ENCODE results near the gene AP1G1.
"Not testable (repeated sequence)": the region's sequence is repeated elsewhere in the genome, so short reads cannot be mapped to it uniquely, and the experiment has no call there.

The AP1G1 gene

GRCh38 chr16:71792176-71792575 is 16.5 kb downstream of the AP1G1 start:
- no peak for DNase-seq (ENCODE audit: low spot score in 2 of 2)
- in situ Hi-C loops (cut with MboI; ENCODE audit: low sequenced_read_pairs): no loop called here
- H3K4me1 ChIP-seq: peaks cover 6% of the 10 kb centered on the region

GRCh38 chr16:71790329-71790728 is 18.3 kb downstream of the AP1G1 start:
- H3K4me3 ChIP-seq; H3K9me3 ChIP-seq; in situ Hi-C loops (cut with MboI; ENCODE audit: low sequenced_read_pairs); H3K27me3 ChIP-seq (ENCODE audit: low read depth); DNase-seq (ENCODE audit: low spot score in 2 of 2); H3K4me1 ChIP-seq: not testable (repeated sequence)
- peaks cover 25% of the 10 kb centered on the region for H3K36me3 ChIP-seq (replicated peaks)

More at GRCh38 chr16:71792176-71792575, 16.5 kb downstream of the AP1G1 start:
- Histone ChIP-seq H3K36me3 (replicated peaks) (peaks cover 23% of the 10 kb centered on the region), H3K27me3 (ENCODE audit: low read depth) (no peaks in the 10 kb centered on the region), H3K9me3 (no peaks in the 10 kb centered on the region), H3K4me3 (no peak overlapping the region)

GRCh38 chr16:71789136-71789535 is 19.5 kb downstream of the AP1G1 start:
- in situ Hi-C loops (cut with MboI; ENCODE audit: low sequenced_read_pairs): no loop called here

GRCh38 chr16:71788578-71788977 is 20.1 kb downstream of the AP1G1 start:
- H3K36me3 ChIP-seq (replicated peaks): peaks cover 25% of the 10 kb centered on the region
- no peak for DNase-seq (ENCODE audit: low spot score in 2 of 2)
- peaks cover 3% of the 10 kb centered on the region; the same call in 1 of the 2 replicates for H3K4me1 ChIP-seq
- H3K9me3 ChIP-seq: no peaks in the 10 kb centered on the region
- no peaks in the 10 kb centered on the region for H3K27me3 ChIP-seq (ENCODE audit: low read depth)
- in situ Hi-C loops (cut with MboI; ENCODE audit: low sequenced_read_pairs): no loop called here
- H3K4me3 ChIP-seq: no peak overlapping the region

More at GRCh38 chr16:71789136-71789535, 19.5 kb downstream of the AP1G1 start:
- Histone ChIP-seq H3K9me3 (no peaks in the 10 kb centered on the region), H3K27me3 (ENCODE audit: low read depth) (no peaks in the 10 kb centered on the region), H3K4me3 (no peak overlapping the region), H3K36me3 (replicated peaks) (peaks cover 25% of the 10 kb centered on the region), H3K4me1 (no peaks in the 10 kb centered on the region; the same call in 1 of the 2 replicates)
- DNase-seq (ENCODE audit: low spot score in 2 of 2): no peak

- DNase-seq (ENCODE audit: low spot score in 2 of 2); H3K27me3 ChIP-seq (ENCODE audit: low read depth); in situ Hi-C loops (cut with MboI; ENCODE audit: low sequenced_read_pairs); H3K9me3 ChIP-seq; H3K4me1 ChIP-seq; H3K4me3 ChIP-seq: not testable (repeated sequence)
- H3K36me3 ChIP-seq (replicated peaks): peaks cover 32% of the 10 kb centered on the region
Observed at GRCh38 chr16:71785143-71785542, 23.5 kb downstream of the AP1G1 start.

GRCh38 chr16:71784093-71784492 is 24.5 kb downstream of the AP1G1 start:
- no peaks in the 10 kb centered on the region for H3K27me3 ChIP-seq (ENCODE audit: low read depth)
- no peak overlapping the region for H3K4me3 ChIP-seq
- 0 out of 2 replicates have a peak, but pooled peaks cover 5% of the 10 kb centered on the region for H3K4me1 ChIP-seq
- H3K9me3 ChIP-seq: no peaks in the 10 kb centered on the region
- peaks cover 29% of the 10 kb centered on the region for H3K36me3 ChIP-seq (replicated peaks)
- no peak for DNase-seq (ENCODE audit: low spot score in 2 of 2)
- in situ Hi-C loops (cut with MboI; ENCODE audit: low sequenced_read_pairs): no loop called here

- Histone ChIP-seq H3K9me3 (no peaks in the 10 kb centered on the region), H3K4me3 (no peak overlapping the region), H3K27me3 (ENCODE audit: low read depth) (no peaks in the 10 kb centered on the region), H3K4me1 (0 out of 2 replicates have a peak, but pooled peaks cover 5% of the 10 kb centered on the region), H3K36me3 (replicated peaks) (peaks cover 16% of the 10 kb centered on the region)
- in situ Hi-C loops (cut with MboI; ENCODE audit: low sequenced_read_pairs): no loop called here
- no peak for DNase-seq (ENCODE audit: low spot score in 2 of 2)
Observed at GRCh38 chr16:71781741-71782140, 26.9 kb downstream of the AP1G1 start.

- in situ Hi-C loops (cut with MboI; ENCODE audit: low sequenced_read_pairs): no loop called here
Observed at GRCh38 chr16:71780521-71781089, 28.0 kb downstream of the AP1G1 start.

GRCh38 chr16:71778780-71779179 is 29.9 kb downstream of the AP1G1 start:
- Histone ChIP-seq H3K4me3 (no peak overlapping the region), H3K36me3 (replicated peaks) (peaks cover 18% of the 10 kb centered on the region), H3K27me3 (ENCODE audit: low read depth) (no peaks in the 10 kb centered on the region), H3K4me1 (0 out of 2 replicates have a peak, but pooled peaks cover 4% of the 10 kb centered on the region), H3K9me3 (no peaks in the 10 kb centered on the region)
- no peak for DNase-seq (ENCODE audit: low spot score in 2 of 2)
- in situ Hi-C loops (cut with MboI; ENCODE audit: low sequenced_read_pairs): no loop called here

More at GRCh38 chr16:71780521-71781089, 28.0 kb downstream of the AP1G1 start:
- Histone ChIP-seq H3K9me3 (no peaks in the 10 kb centered on the region), H3K36me3 (replicated peaks) (peaks cover 12% of the 10 kb centered on the region), H3K27me3 (ENCODE audit: low read depth) (no peaks in the 10 kb centered on the region), H3K4me3 (no peak overlapping the region), H3K4me1 (0 out of 2 replicates have a peak, but pooled peaks cover 5% of the 10 kb centered on the region)
- DNase-seq (ENCODE audit: low spot score in 2 of 2): no peak

GRCh38 chr16:71777329-71777728 is 31.3 kb downstream of the AP1G1 start:
- Histone ChIP-seq H3K36me3 (replicated peaks) (peaks cover 24% of the 10 kb centered on the region), H3K27me3 (ENCODE audit: low read depth) (no peaks in the 10 kb centered on the region), H3K4me3 (no peak overlapping the region), H3K9me3 (no peaks in the 10 kb centered on the region), H3K4me1 (no peaks in the 10 kb centered on the region)
- in situ Hi-C loops (cut with MboI; ENCODE audit: low sequenced_read_pairs): no loop called here
- no peak for DNase-seq (ENCODE audit: low spot score in 2 of 2)

- H3K36me3 ChIP-seq (replicated peaks): peaks cover 22% of the 10 kb centered on the region
- no peaks in the 10 kb centered on the region for H3K9me3 ChIP-seq
- H3K27me3 ChIP-seq (ENCODE audit: low read depth): no peaks in the 10 kb centered on the region
- H3K4me3 ChIP-seq: no peak overlapping the region
- H3K4me1 ChIP-seq: no peaks in the 10 kb centered on the region
- in situ Hi-C loops (cut with MboI; ENCODE audit: low sequenced_read_pairs): no loop called here
- no peak for DNase-seq (ENCODE audit: low spot score in 2 of 2)
Observed at GRCh38 chr16:71775949-71776348, 32.7 kb downstream of the AP1G1 start.

GRCh38 chr16:71771571-71771970 is 37.1 kb downstream of the AP1G1 start:
- in situ Hi-C loops (cut with MboI; ENCODE audit: low sequenced_read_pairs): no loop called here
- H3K9me3 ChIP-seq: no peaks in the 10 kb centered on the region
- H3K4me1 ChIP-seq: no peaks in the 10 kb centered on the region
- H3K27me3 ChIP-seq (ENCODE audit: low read depth): no peaks in the 10 kb centered on the region
- peaks cover 49% of the 10 kb centered on the region for H3K36me3 ChIP-seq (replicated peaks)
- no peak overlapping the region for H3K4me3 ChIP-seq
- DNase-seq (ENCODE audit: low spot score in 2 of 2): no peak

GRCh38 chr16:71769222-71769621 is 39.4 kb downstream of the AP1G1 start:
- DNase-seq (ENCODE audit: low spot score in 2 of 2): no peak
- in situ Hi-C loops (cut with MboI; ENCODE audit: low sequenced_read_pairs): no loop called here
- no peak overlapping the region for H3K4me3 ChIP-seq
- peaks cover 59% of the 10 kb centered on the region for H3K36me3 ChIP-seq (replicated peaks)
- H3K27me3 ChIP-seq (ENCODE audit: low read depth): no peaks in the 10 kb centered on the region
- no peaks in the 10 kb centered on the region for H3K9me3 ChIP-seq
- H3K4me1 ChIP-seq: no peaks in the 10 kb centered on the region

- Histone ChIP-seq H3K27me3 (ENCODE audit: low read depth) (no peaks in the 10 kb centered on the region), H3K36me3 (replicated peaks) (peaks cover 66% of the 10 kb centered on the region), H3K4me3 (no peak overlapping the region), H3K4me1 (no peaks in the 10 kb centered on the region), H3K9me3 (no peaks in the 10 kb centered on the region)
- in situ Hi-C loops (cut with MboI; ENCODE audit: low sequenced_read_pairs): no loop called here
- no peak for DNase-seq (ENCODE audit: low spot score in 2 of 2)
Observed at GRCh38 chr16:71767060-71767900, 41.4 kb downstream of the AP1G1 start.

Data from HAP-1 (cell line).